HG03469 (cell line): ENCODE results near the gene RTN4RL1.

Source experiments
- ATAC-seq: cut with Tn5 transposase; IDR thresholded peaks from one replicate; pipeline ENCODE4 v1.9.1; 2021; ENCODE audit warnings: mild to moderate bottlenecking, moderate library complexity, moderate number of reproducible peaks; ENCODE audit not compliant: unreplicated experiment

Gene RTN4RL1

DNA sequence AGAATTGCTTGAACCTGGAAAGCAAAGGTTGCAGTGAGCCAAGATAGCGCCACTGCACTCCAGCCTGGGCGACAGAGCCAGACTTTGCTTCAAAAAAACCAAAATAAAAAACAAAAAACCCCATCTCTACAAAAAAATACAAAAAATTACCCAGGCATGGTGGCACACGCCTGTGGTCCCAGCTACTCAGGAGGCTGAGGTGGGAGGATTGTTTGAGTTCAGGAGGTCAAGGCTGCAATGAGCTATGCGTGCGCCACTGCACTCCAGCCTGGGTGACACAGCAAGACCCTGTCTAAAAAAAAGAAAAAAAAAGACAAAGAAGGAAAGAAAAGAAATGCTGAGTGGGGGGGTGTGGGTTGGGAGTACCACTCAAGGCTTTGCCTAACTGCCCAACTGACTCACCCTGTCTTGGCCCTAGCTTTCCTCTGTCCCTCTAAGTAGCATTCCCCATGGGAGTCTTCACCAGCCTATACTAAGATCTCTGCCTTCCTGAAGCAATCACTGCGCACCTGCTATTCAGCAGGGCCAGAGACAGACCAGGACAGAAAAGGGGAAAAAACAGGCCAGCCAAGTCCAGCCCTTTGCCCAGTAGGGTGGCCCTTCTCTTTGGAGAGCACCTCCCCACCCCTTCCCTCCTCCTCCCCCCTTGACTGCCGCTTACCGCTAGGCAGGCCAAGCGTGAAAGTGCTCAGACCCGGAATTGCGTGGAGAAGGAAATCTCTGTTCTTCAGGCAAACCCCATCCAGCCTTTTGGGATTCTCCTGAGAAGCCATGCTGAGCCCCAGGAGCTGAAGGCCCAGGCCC is 45.8 kb downstream of the RTN4RL1 start:
- no peak for ATAC-seq

DNA sequence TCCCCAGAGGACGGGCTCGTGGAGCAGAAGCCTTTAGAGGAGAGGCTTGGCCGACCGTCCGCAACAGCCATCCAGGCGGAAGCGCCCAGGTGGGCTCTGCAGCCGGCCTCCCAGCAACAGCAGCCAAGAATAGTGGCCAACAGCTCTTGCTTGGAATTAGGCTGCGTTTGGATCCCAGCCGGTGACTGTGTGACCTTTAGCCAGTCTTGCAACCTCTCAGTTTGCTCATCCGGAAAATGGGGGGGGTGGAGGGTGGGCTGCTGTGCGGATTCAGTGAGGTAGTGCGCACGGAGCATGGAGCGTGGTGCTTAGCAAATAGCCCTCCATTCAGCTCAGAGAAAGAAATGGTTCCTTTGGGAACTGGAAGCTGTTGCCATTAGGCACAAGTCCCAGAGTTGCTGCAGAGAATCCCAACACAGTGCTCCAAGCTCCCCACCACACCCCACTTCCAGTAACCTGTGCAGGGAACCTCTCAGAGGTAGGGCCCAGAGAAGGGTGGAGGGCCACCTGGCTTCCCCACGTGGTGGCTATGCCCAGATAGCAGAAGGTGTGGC is 46.7 kb downstream of the RTN4RL1 start:
- no peak for ATAC-seq

DNA sequence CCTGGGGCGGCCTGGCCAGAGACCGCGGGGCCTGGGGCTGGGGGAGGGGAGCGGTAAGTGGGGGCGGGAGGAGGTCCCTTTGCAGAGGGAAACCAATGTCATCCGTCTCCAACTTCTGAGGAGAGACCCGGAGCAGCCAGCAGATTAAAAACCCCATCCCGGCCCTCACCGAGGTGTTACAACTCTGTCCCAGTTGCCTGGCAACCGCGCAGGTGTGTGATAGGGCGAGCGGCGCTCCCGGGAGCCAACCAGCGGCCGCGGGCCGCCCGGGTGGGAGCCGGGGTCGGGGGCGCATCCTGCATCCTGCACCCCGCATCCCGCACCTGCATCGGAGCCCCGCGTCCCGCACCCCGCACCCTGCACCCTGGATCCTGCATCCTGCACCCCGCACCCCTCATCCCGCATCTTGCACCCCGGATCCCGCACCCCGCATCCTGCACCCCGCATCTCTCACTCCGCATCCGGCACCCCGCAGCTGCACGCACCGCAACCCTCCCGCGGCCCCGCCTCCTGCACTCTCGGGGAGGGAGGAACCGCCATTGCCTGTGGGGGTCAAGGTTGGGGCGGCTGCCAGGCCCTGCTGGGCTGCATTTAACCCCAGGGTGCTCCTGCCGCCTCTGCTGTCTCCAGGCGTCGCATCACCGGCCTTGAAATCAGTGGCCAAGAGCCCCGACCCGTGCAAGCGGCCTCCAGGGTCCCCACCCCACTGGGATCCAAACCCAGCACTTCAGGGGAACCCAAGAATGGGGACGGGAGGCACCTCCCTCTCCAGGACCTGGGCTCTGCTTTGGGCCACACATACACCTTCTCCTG is 47.3 kb downstream of the RTN4RL1 start:
- ATAC-seq: no peak

DNA sequence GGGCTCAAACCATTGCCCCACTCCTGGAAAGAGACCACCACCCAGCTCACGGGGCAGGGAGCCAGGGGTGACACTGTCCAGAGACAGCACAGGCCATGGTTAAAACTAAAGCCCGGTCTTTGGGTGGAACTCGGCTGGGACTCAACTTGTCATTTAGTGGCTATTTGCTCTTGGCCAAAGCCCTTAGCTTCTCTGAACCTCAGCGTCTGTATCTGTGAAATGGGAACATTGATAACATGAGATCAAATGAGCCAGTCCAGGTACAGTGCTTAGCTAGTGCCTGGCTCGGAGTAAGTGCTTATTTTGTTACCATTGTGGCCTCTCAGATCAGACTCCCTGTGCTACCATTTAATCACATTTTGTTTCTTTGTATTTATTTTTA is 48.5 kb downstream of the RTN4RL1 start:
- ATAC-seq: no peak

DNA sequence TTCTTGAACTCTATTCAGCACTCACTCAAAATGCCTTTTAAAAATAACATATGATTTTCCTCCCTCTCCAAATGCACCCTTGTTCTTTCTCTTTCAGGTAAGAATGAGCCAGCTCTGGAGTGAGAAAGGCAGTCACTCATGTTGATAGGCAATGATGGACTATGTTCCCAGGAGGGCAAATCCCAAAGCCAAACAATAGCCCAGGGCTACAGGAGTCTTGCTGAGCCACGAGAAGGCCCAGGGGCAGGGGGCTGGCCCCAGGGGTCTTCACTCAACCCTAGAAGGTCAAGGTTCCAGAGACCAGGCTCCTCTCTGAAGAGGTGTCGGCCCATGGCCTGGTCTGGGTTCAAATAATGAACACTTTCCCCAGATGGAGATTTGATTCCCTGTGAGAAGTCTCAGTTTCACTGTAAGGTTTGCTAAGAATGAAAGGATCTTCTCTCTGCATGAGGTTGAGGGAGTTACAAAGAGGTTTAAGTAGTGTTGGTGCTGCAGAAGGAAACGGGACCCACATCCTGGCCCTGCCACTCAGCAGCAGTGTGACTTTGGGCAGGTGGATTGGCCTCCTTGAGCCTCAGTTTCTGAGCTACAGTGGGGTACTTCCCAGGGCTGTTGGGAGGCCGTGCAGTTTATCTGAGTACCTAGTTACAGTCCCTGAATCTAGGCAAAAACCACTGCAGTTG is 49.0 kb downstream of the RTN4RL1 start:
- ATAC-seq: no peak

DNA sequence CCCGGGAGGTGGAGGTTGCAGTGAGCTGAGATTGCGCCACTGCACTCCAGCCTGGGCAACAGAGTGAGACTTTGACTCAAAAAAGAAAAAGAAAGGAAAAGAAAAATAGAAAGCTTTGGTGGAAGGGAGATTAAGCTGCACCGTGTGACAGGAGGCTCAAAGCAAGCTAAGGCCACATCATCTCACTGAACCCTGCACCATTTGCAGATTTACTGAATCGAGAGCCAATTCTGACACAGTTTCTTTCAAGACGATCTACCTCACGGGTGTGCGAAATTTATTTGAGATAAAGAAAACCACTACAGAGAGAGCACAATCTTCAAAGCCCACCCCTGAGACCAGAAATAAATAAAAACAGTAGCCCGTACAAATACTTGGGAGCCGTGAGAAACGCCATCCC is 49.6 kb downstream of the RTN4RL1 start:
- ATAC-seq: no peak

DNA sequence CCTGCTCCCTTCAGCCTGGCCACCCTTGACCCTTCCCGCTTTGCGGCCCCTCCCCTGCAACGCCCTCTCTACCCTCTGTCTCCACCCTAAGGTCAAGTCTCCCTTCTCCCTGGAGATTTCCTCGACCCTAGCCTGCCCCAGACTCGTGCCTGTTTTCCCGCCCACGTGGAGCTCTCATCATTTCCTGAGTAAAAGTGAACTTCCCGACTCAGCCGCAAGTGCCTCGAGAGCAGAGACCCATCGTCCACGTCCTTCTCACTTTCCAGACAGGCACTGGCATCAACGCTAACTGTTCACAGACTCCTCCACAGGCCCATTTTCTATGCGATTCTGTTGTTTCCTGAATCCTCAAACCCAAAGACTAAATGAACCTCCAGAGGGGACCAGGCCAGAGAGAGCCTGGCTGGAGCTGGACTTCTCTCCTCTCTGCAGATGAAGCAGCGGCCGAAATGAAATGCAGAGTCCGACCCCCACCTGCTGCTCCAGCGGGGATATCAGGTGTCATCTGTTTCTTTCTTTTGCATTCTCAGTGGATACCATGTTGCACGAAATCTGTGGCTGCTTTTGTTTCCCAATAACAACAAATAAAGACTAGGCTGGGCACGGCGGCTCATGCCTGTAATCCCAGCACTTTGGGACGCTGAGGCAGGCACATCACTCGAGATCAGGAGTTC is 52.5 kb downstream of the RTN4RL1 start:
- ATAC-seq: no peak

DNA sequence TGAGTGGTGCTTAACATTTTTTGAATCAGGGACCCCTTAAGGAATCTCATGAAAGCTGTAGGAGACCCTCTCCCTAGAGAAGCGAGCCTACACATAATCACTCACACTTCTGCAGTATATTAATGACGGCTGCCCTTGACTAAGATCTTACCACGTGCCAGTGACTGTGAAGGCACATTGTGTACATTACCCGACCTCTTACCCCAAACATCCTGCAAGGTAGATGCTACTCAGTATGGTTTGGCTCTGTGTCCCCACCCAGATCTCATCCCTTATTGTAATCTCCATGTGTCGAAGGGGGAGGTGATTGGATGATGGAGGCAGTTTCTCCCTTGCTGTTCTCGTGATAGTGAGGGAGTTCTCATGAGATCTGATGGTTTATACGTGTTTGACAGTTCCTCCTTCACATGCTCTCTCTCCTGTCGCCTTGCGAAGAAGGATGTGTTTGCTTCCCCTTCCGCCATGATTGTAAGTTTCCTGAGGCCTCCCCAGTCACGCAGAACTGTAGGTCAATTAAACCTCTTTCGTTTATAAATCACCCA is 54.2 kb downstream of the RTN4RL1 start:
- ATAC-seq: no peak

DNA sequence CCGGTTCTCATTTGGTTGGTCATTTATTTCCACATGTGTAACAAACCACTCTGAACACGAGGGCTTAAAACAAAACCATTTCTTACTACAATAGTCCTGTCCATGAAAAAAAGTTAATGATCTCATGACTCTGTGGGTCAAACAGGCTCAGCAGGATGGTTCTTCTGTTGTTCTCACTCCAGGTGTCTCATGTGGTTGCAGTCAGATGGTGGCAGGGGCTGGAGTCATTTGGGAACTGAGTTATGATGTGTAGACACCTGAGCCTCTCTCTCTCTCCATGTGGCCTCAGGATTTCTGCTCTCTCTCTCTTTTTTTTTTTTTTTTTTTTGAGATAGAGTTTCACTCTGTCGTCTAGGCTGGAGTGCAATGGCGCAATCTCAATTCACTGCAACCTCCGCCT is 55.4 kb downstream of the RTN4RL1 start:
- ATAC-seq: no peak

DNA sequence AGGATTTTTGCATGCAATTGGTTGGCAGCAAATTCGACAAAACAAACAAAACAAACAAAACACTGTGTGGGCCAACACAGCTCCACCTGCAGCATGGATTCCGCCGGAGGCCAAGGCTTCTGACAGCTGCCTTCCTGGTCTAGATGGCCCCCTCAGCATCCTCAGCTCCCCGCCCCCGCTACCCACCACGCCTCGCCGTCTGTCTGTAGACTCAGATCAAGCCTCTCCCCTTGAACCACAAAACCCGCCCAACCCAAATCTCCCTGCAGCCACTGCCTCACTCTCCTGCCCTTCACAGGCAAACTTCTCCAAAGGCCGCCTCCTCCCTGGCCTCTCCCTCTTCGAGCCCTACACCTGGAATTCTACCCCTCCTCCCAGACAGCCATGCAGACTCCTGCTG is 57.9 kb downstream of the RTN4RL1 start:
- no peak for ATAC-seq

DNA sequence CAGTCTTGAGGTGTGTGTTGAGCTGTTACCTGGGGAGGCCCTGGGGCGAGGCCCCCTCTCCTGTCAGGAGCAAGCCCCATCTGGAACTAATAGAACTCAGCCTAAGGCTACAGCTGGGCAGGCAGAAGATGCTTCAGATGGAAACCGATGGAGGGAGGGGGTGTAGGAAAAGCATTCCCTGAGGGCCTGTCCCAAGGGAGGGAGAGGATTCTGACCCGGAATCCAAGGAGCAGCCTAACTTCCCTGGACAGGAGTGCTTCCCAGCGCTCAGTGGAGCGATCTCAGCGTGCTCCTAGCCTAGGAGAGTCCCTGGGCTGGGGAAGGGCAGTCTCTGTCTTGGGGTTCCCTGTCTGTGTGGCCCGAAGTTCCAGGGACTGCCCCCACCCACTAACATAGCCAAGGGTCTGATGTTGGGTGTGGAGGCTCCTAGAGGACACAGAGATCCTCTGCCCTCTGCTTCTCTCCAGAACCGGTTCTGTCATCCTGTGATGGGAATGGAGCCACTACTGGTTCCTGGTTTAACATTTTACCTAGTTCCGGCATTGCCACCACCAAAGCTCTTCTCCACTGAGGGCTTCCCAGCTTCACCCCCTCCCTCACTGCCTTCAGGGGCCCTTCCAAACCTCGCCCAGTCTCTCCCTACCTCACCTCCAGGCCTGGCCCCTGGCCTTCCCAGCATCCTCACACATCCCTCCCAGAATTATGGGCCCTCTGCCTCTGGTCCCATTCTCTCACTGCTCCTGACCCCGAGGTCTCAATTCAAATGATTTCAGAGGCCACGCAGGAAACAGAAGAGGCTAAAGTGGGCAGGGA is 58.7 kb downstream of the RTN4RL1 start:
- ATAC-seq: no peak

DNA sequence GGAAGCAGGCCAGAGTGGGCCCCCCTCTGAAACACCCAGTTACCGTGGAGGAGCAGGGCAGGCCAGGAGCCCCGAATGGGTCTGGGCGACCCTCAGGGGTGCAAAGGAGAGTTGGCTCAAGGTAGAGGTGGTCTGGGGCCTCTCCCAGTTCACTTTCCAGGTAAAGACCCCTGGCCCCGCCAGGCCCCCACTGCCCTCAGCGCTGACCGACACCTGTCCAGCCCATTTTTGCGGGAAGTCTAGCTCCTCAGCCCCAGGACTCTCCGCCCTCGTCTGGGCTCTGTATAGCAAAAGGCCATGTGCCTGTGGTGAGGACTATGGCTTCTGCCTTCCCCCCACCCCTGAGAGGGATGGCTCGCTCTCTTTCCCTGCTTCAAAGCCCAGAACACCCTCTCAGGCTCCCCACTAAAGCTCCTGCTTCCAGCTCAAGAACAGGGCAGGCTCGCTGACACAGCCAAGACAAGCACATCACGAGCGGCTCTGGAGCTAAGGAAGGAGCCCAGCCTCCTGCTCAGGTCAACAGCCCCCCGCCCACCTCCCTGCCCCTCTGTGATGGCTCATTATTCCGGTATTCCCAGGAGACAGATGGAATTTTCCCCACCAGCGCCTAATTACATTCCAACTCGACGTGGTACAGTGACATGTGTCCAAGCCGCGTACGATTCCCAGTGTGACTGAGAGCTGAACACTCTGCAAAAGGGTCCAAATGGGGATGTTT is 59.4 kb downstream of the RTN4RL1 start:
- ATAC-seq: no peak

DNA sequence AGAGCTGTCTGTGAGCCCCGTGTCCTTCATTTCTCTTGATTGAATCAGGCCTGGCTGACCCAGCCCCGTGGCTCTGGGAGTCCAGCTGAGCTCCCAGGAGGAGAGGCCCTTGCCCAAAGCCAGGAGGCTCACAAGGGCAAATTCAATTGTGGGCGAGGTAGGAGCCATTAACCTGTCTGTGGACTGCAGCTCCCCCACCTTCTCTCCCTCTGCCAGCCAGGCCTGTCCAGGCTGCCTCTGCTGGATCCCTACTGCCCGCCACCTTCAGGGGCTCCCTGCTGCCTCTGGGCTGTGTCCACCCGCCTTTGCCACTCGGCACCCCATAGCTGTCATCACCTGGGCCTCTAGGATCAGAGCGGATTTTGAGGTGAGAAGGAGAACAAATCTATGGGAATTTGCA is 61.9 kb downstream of the RTN4RL1 start:
- ATAC-seq: no peak

DNA sequence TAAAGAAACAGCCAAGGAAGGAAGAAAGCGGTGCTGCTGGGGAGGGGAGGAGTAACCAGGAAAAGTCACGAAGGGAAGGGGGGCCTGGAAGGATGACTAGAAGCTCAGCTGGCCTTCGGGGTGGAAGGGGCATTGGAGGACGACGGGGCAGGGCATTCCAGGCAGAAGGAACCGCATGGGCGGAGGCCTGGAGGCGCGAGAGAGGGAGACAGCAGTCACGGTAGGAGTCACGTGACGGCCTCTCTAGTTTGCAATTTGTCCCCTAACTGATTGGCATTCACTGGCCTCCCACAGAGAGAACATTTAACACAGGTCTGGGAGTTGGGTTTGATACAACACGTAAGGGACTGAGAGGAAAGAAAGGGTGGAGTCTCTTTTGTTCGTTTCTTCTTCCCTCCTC is 63.9 kb downstream of the RTN4RL1 start:
- ATAC-seq: no peak

DNA sequence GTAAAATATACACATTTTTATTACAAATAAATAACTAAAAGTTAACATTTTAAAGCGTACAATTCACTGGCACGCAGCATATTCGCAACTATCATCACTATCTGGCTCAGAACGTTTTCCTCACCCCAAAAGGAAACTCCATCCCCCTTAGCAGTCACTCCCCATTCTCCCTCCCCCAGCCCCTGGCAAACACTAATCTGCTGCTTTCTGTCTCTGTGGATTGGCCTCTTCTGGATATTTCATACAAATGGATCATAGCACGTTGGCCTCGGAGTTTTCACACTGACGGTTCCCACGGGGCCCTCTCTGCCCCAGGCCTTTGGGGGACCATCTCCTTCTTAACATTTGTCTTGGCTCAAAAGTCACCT is 64.6 kb downstream of the RTN4RL1 start:
- ATAC-seq: no peak

DNA sequence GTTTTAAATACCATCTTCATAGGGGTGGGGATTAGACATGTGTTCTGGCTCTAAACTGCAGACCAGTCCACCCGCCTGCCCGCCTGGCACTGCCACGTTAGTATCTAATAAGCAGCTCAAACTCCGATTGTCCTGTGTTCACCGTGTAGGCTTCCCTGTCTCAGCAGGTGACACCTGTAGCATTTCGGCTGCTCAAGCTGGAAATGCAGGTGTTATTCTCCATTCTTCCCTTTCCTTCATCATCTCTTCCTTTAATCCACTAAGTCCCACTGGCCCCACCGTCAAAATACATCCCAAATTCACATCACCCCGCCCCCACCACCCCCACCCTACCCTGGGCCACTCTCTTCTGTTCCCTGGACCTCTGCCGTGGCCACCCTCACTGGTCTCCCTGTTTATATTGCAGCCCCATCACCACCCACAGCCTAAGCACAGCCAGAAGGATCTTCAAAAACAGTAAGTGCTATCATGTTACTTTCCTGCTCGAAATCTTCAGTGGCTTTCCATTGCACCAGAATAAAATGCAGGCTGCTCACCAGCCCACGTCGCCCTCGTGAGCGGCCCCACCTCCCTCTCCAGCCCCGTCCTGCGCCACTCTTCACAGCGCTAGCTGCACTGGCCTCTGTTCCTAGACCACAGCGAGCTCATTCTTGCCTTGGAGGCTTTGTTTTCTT is 65.1 kb downstream of the RTN4RL1 start:
- no peak for ATAC-seq

DNA sequence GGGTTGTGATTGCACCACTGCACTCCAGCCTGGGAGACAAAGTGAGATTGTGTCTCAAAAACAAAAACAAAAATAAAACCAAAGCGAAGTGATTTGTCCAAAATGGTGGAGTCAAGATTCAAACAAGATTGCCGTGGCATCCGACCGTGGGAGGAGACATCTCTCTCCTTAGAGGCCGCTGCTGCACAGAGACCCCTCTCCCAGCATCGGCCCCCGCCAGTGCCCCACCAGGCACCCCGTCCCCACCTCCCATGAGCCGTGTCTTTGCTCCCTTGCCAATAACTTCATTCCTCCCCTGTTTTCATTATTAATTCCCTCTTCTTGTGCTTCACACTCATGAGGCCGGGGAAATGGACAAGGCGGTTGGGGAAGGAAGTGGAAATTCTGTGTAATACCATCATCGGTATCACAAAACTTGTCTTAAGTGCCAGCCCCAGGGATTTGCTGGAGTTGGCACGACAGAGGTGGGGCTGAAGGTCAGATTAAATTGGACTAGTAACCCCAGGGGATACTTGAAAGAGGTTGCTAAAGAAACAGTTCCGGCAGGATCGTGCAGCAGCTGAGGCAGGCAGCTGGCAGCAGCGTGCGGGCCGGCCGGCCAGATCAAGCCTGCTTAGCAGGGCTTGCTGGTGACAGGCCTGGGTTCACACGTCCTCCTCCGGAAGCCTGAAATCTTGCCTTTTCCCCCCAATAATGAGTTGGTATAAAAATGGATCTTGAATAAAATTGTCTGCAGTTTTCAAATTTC is 66.8 kb downstream of the RTN4RL1 start:
- no peak for ATAC-seq

DNA sequence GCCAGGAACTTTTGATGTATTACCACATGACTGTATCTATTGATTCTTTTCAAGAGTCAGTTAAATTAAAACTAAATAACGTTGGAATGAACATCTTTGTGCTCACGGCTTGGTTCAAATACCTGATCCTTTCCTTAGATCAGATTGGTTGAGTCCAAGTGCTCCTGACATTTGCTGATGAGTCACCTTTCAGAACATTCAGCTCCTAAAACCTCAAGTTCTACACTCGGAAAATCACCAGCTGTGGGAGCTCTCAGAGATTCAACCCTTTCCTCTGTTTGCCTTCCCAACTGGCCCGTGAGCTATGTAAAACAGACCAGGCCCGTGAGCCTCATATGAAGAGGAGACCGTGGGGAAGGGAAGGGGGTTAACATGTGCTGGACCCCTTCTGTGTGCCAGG is 68.1 kb downstream of the RTN4RL1 start:
- no peak for ATAC-seq
